ENCODE results near the gene NOPCHAP1.

NOPCHAP1 gene

DNA sequence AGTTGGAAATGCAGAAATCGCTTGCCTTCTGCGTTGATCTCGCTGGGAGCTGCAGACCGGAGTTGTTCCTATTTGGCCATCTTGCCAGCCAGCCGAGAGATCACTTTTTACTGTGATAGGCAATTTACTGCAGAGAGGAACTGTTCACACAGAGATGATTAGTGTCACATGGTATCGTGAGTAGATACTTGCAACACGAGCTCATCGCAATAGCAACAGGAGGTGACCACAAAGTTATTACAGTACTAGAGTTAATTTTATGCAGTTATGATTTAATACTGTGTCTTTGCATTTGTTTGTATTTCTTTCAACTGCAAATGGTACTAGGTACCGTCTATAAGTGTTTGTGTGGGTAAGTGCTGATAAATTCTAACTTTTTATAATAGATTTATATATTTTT is 27.8 kb downstream of the NOPCHAP1 start:
- intact Hi-C loops (cut with DNase I), result no loop called here

DNA sequence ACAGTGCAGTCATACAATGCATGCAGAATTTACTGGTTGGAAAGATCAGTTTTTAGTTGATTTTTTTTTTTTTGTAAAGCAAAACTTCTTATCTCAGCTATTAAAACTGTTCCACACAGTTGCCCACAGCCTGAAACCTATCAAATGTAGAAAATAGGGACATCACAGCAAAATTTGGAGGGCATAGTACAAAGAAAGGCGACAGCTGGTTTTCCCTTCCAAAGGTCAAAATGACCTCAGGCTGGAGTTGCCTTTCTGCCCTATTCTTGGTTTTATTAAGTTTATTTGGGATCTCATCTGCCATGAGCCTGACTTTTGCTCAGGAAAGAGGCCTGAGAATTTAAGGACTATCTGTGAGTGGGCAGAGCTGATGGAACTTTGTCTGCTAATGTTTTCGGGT is 28.5 kb downstream of the NOPCHAP1 start:
- DNase-seq, result no peak
- intact Hi-C loops (cut with DNase I), result no loop called here

More for the DNA sequence above, 27.8 kb downstream of the NOPCHAP1 start:
- no peak for DNase-seq

- DNase-seq, result no peak
- intact Hi-C loops (cut with DNase I), result no loop called here
These were observed 29.4 kb downstream of the NOPCHAP1 start for GRCh38 chr12:105015543-105015942.

- no peak for DNase-seq
- intact Hi-C loops (cut with DNase I), result no loop called here
These were observed 31.9 kb downstream of the NOPCHAP1 start for GRCh38 chr12:105018012-105018411.

GRCh38 chr12:105018776-105019175 is 32.7 kb downstream of the NOPCHAP1 start:
- DNase-seq, result no peak

DNA sequence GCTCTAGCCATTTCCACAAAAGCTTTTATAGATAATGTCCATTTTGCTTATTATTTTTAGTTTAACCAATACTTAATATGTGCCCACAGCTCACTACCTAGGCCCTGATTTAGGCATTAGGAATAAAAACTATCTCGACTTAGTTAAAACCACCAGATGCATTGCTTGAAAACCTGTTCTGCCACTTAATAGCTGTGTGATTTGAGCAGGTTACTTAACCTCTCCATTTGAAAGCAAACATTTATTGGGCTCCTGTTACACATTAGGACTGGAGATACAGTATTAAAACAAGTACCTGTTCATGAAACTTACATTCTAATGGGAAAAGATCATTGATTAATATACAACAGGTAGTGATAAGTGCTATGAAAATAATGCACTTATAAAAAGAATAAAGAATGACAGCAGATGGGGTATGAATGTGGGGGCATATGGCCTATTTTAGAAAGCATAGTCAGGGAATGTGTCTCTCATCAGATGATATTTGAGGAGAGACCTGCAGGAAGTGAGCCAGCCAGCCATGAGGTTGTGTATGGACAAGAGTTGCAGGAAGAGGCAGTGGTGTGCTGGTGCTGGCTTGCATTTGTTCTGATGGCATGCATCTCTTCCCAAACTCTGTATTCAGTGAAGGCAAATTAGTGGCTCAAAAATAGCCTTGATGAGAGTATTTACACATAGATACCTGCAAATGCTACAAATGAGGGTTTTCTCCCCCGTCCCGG is 34.3 kb downstream of the NOPCHAP1 start:
- DNase-seq, result no peak
- intact Hi-C loops (cut with DNase I), result no loop called here

More at GRCh38 chr12:105018776-105019175, 32.7 kb downstream of the NOPCHAP1 start:
- intact Hi-C loops (cut with DNase I), result no loop called here

GRCh38 chr12:105024928-105025327 is 38.8 kb downstream of the NOPCHAP1 start:
- intact Hi-C loops (cut with DNase I), result no loop called here
- no peak for DNase-seq

DNA sequence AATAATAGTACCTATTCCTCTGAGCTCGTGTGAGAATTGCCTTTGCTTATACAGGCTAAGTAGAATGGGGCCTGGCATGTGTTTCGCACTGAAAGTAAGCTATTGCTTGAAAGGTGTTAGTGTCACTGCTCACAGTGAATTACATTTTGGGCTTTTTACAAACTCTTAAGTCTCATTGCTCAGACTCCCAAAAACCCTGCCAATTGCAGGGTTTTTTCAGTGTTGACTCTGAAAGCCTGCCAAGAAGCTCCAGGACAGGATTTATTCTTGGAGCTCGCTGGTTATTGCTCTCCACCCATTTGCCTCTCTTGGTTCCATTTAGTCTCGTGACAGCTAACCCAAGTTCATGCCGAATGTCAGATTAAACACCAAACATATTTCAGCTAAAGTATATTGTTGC is 39.8 kb downstream of the NOPCHAP1 start:
- intact Hi-C loops (cut with DNase I), result no loop called here
- DNase-seq, result peak in 13 of 42 donors; percentile 4 to 53 (median 20)

- DNase-seq, result no peak
- intact Hi-C loops (cut with DNase I), result no loop called here
These were observed 40.3 kb downstream of the NOPCHAP1 start for GRCh38 chr12:105026411-105026810.

- intact Hi-C loops (cut with DNase I), result no loop called here
These were observed 45.0 kb downstream of the NOPCHAP1 start for GRCh38 chr12:105030820-105031807.

GRCh38 chr12:105032703-105033357 is 46.7 kb downstream of the NOPCHAP1 start:
- DNase-seq, result no peak
- intact Hi-C loops (cut with DNase I), result no loop called here

More at GRCh38 chr12:105030820-105031807, 45.0 kb downstream of the NOPCHAP1 start:
- no peak for DNase-seq

GRCh38 chr12:105033851-105034250 is 47.7 kb downstream of the NOPCHAP1 start:
- no peak for DNase-seq
- intact Hi-C loops (cut with DNase I), result no loop called here
